WTC11 (cell line): ENCODE results near the gene ASTE1. TPM values are rescaled to one million over a fixed set of nuclear protein-coding genes. Genes with fewer than 3 reads are reported as not detected.

Experiments used
- ATAC-seq: fragments of 200-7000 bp; cut with Tn5 transposase; 2 replicates; pipeline ENCODE4 v1.10.0; 2021; ENCODE audit warnings: mild to moderate bottlenecking, moderate library complexity
- CTCF ChIA-PET: fragments of 300-600 bp; sonication (Branson Sonifier 250); formaldehyde crosslinking; loops from one replicate; lab custom pipeline; 2021; ENCODE audit warnings: antibody characterized with exemption; lab: Charles Lee
- POLR2A ChIA-PET: fragments of 350-600 bp; sonication (Branson Sonifier 250); formaldehyde crosslinking; loops from one replicate; lab custom pipeline; 2021; ENCODE audit warnings: antibody characterized with exemption; lab: Charles Lee
- DNase-seq: peaks from one replicate; pipeline ENCODE4 v3.0.0; 2021; ENCODE audit warnings: low spot score
- H3K27ac Mint-ChIP-seq: 2 replicates; pipeline ENCODE4 v1.8.0; 2021; ENCODE audit warnings: mixed read lengths
- H3K27me3 Mint-ChIP-seq: 2 replicates; pipeline ENCODE4 v1.8.0; 2021; ENCODE audit warnings: low read depth, mild to moderate bottlenecking, moderate library complexity, mixed read lengths
- H3K36me3 Mint-ChIP-seq: 2 replicates; pipeline ENCODE4 v1.8.0; 2021; ENCODE audit warnings: mixed read lengths
- H3K4me1 Mint-ChIP-seq: 2 replicates; pipeline ENCODE4 v1.8.0; 2022; ENCODE audit warnings: mixed read lengths
- H3K4me3 Mint-ChIP-seq: 2 replicates; pipeline ENCODE4 v1.8.0; 2021; ENCODE audit warnings: mild to moderate bottlenecking, moderate library complexity, mixed read lengths
- H3K9me3 Mint-ChIP-seq: 2 replicates; pipeline ENCODE4 v1.8.0; 2021; ENCODE audit warnings: mixed read lengths
- ARID4B ChIP-seq: sonication (generic); formaldehyde crosslinking; IDR thresholded peaks from 2 replicates; pipeline ENCODE4 v1.8.0; 2023; ENCODE audit warnings: missing genetic modification reagents, mild to moderate bottlenecking, borderline replicate concordance
- CDX4 ChIP-seq: fragments of 250-450 bp; sonication (Bioruptor Pico); IDR thresholded peaks from 2 replicates; pipeline ENCODE4 v1.9.0; 2021; ENCODE audit warnings: moderate library complexity, mild to moderate bottlenecking, inconsistent platforms, borderline replicate concordance
- E2F1 ChIP-seq: sonication (generic); formaldehyde crosslinking; IDR thresholded peaks from 2 replicates; pipeline ENCODE4 v1.8.0; 2022; ENCODE audit warnings: mild to moderate bottlenecking, missing genetic modification reagents
- ESRRA ChIP-seq: sonication (generic); formaldehyde crosslinking; IDR thresholded peaks from 2 replicates; pipeline ENCODE4 v1.8.1; 2022; ENCODE audit warnings: mild to moderate bottlenecking, missing genetic modification reagents, borderline replicate concordance
- FOXP4 ChIP-seq: sonication (generic); formaldehyde crosslinking; IDR thresholded peaks from 2 replicates; pipeline ENCODE4 v1.8.0; 2022; ENCODE audit warnings: mild to moderate bottlenecking, missing genetic modification reagents
- JAZF1 ChIP-seq: fragments of 250-450 bp; sonication (Bioruptor Pico); IDR thresholded peaks from 2 replicates; pipeline ENCODE4 v1.9.0; 2021; ENCODE audit warnings: moderate library complexity, mild to moderate bottlenecking, inconsistent platforms
- JUN ChIP-seq: sonication (generic); formaldehyde crosslinking; IDR thresholded peaks from 2 replicates; pipeline ENCODE4 v1.8.0; 2023; ENCODE audit warnings: mild to moderate bottlenecking, missing genetic modification reagents
- NR2C2 ChIP-seq: sonication (generic); formaldehyde crosslinking; IDR thresholded peaks from 2 replicates; pipeline ENCODE4 v1.8.0; 2022; ENCODE audit warnings: mild to moderate bottlenecking, missing genetic modification reagents
- OVOL2 ChIP-seq: fragments of 250-450 bp; sonication (Bioruptor Pico); IDR thresholded peaks from 2 replicates; pipeline ENCODE4 v1.9.0; 2021; ENCODE audit warnings: mild to moderate bottlenecking, borderline replicate concordance
- PREB ChIP-seq: sonication (generic); formaldehyde crosslinking; IDR thresholded peaks from 2 replicates; pipeline ENCODE4 v1.8.1; 2022; ENCODE audit warnings: mild to moderate bottlenecking, missing genetic modification reagents, moderate library complexity, borderline replicate concordance
- TEAD1 ChIP-seq: sonication (generic); formaldehyde crosslinking; IDR thresholded peaks from 2 replicates; pipeline ENCODE4 v1.8.0; 2022; ENCODE audit warnings: mild to moderate bottlenecking, missing genetic modification reagents
- USF1 ChIP-seq: sonication (generic); formaldehyde crosslinking; IDR thresholded peaks from 2 replicates; pipeline ENCODE4 v1.8.0; 2022; ENCODE audit warnings: mild to moderate bottlenecking, missing genetic modification reagents
- ZNF416 ChIP-seq: fragments of 250-450 bp; sonication (Bioruptor Pico); IDR thresholded peaks from 2 replicates; pipeline ENCODE4 v1.9.0; 2021; ENCODE audit warnings: mild to moderate bottlenecking, inconsistent platforms
- ZNF671 ChIP-seq: fragments of 250-450 bp; sonication (Bioruptor Pico); IDR thresholded peaks from 2 replicates; pipeline ENCODE4 v1.8.0; 2021; ENCODE audit warnings: mild to moderate bottlenecking
- total RNA-seq: library from RNA; stranded (reverse); gene quantifications from 3 replicates; pipeline ENCODE4 v1.2.3, GENCODE V29; 2021

ASTE1 gene
- total RNA-seq, 1 experiment from 2014 or later = 5.8 TPM

- no peak for ATAC-seq
- no peak overlapping the region for H3K4me3 Mint-ChIP-seq
- no peaks in the 10 kb centered on the region for H3K9me3 Mint-ChIP-seq
- no peak for TF ChIP-seq NR2C2 (CRISPR knock-in tag)
- ChIA-PET POLR2A (no interaction called here), CTCF (no interaction called here)
- H3K4me1 Mint-ChIP-seq = peaks cover 38% of the 10 kb centered on the region
- no peak for DNase-seq
- H3K36me3 Mint-ChIP-seq = no peaks in the 10 kb centered on the region
- H3K27me3 Mint-ChIP-seq = no peaks in the 10 kb centered on the region
- H3K27ac Mint-ChIP-seq = no peak overlapping the region
These were observed 46.2 kb upstream of the ASTE1 start for GRCh38 chr3:131072845-131073244.

GRCh38 chr3:131072099-131072559 lies 45.5 kb upstream of the ASTE1 start:
- DNase-seq (no peak), ATAC-seq (no peak)
- H3K4me3 Mint-ChIP-seq = no peak overlapping the region
- H3K27ac Mint-ChIP-seq = no peak overlapping the region
- no peaks in the 10 kb centered on the region for H3K9me3 Mint-ChIP-seq
- ChIA-PET CTCF (no interaction called here), POLR2A (no interaction called here)
- H3K27me3 Mint-ChIP-seq = no peaks in the 10 kb centered on the region
- H3K36me3 Mint-ChIP-seq = no peaks in the 10 kb centered on the region
- TF ChIP-seq USF1 (CRISPR knock-in tag) = no peak
- TF ChIP-seq TEAD1 (CRISPR knock-in tag) = no peak
- H3K4me1 Mint-ChIP-seq = peaks cover 31% of the 10 kb centered on the region

- ChIA-PET POLR2A (no interaction called here), CTCF (no interaction called here)
- no peaks in the 10 kb centered on the region for H3K36me3 Mint-ChIP-seq
- no peak overlapping the region for H3K27ac Mint-ChIP-seq
- TF ChIP-seq FOXP4 (CRISPR knock-in tag) (no peak), ESRRA (no peak), E2F1 (no peak), JAZF1 (CRISPR knock-in tag) (no peak), OVOL2 (CRISPR knock-in tag) (no peak), ZNF416 (CRISPR knock-in tag) (no peak), ARID4B (CRISPR knock-in tag) (no peak), PREB (CRISPR knock-in tag) (no peak), CDX4 (CRISPR knock-in tag) (no peak), JUN (CRISPR knock-in tag) (no peak), ZNF671 (CRISPR knock-in tag) (no peak)
- H3K4me3 Mint-ChIP-seq = no peak overlapping the region
- H3K4me1 Mint-ChIP-seq = peaks cover 3% of the 10 kb centered on the region; the same call in 1 of the 2 replicates
- DNase-seq (no peak), ATAC-seq (no peak)
- no peaks in the 10 kb centered on the region for H3K27me3 Mint-ChIP-seq
- no peaks in the 10 kb centered on the region for H3K9me3 Mint-ChIP-seq
These were observed 41.4 kb upstream of the ASTE1 start for GRCh38 chr3:131067983-131068382.
